ENCODE measurements around the gene PARD3.
A peak's percentile ranks its signal among the peaks of the same experiment; 100 is the strongest.

PARD3 gene

GRCh38 chr10:34288634-34289033 is 526.5 kb downstream of the PARD3 start:
- H3K18ac ChIP-seq (ENCODE audit: low read length): no peak overlapping the region
- no CpG with 5 or more reads among the region's 3 CpGs for WGBS (ENCODE audit: extremely low coverage, insufficient coverage, insufficient read length)

GRCh38 chr10:34286136-34286739 is 528.9 kb downstream of the PARD3 start:
- H3K23ac ChIP-seq (ENCODE audit: low read length): no peak overlapping the region
- no peaks in the 10 kb centered on the region for H3K9me3 ChIP-seq (ENCODE audit: insufficient read depth, low read depth, low read length)
- H3K79me2 ChIP-seq (ENCODE audit: control insufficient read depth, insufficient read depth, low read length, poor library complexity): no peaks in the 10 kb centered on the region
- no peaks in the 10 kb centered on the region for H3K27me3 ChIP-seq (ENCODE audit: insufficient read depth, low read length)
- no peaks in the 10 kb centered on the region for H3K4me1 ChIP-seq (ENCODE audit: control insufficient read depth in 1 of 2, insufficient read depth in 2 of 2, low read length in 2 of 2)
- no peak overlapping the region for H2BK5ac ChIP-seq (ENCODE audit: low read depth, low read length, poor library complexity)
- no peak overlapping the region for H2BK12ac ChIP-seq (ENCODE audit: low read length)
- no peak overlapping the region for H4K8ac ChIP-seq (ENCODE audit: low read depth, low read length)
- H3K9ac ChIP-seq (ENCODE audit: low read length): no peak overlapping the region
- H3K4me2 ChIP-seq (ENCODE audit: low read length): no peak overlapping the region
- H3K14ac ChIP-seq (ENCODE audit: low read length): no peak overlapping the region
- no peak overlapping the region for H4K91ac ChIP-seq (ENCODE audit: low read depth, low read length)
- no peak overlapping the region for H3K4ac ChIP-seq (ENCODE audit: low read depth, low read length)
- H2AK5ac ChIP-seq (ENCODE audit: low read length): no peak overlapping the region
- WGBS (ENCODE audit: extremely low coverage, insufficient coverage, insufficient read length): no CpG with 5 or more reads among the region's 3 CpGs
- no peak overlapping the region for H2AFZ ChIP-seq (ENCODE audit: insufficient read depth, low read length, poor library complexity)
- H4K12ac ChIP-seq (ENCODE audit: low read depth, low read length): no peak overlapping the region
- DNase-seq: peak; percentile 30 to 47
- no peak overlapping the region for H3K27ac ChIP-seq (ENCODE audit: low read depth, low read length)
- no peak overlapping the region for H2BK120ac ChIP-seq (ENCODE audit: insufficient read depth, low read length, poor library complexity)
- H3K36me3 ChIP-seq (ENCODE audit: control insufficient read depth in 1 of 2, insufficient read depth in 2 of 2, low read length in 2 of 2): no peaks in the 10 kb centered on the region
- H3K18ac ChIP-seq (ENCODE audit: low read length): no peak overlapping the region
- H3K79me1 ChIP-seq (ENCODE audit: low read length): no peaks in the 10 kb centered on the region
- H3K4me3 ChIP-seq (ENCODE audit: low read depth, low read length): no peak overlapping the region

More at GRCh38 chr10:34288634-34289033, 526.5 kb downstream of the PARD3 start:
- Histone ChIP-seq H3K23ac (ENCODE audit: low read length) (no peak overlapping the region), H3K9me3 (ENCODE audit: insufficient read depth, low read depth, low read length) (no peaks in the 10 kb centered on the region), H3K27ac (ENCODE audit: low read depth, low read length) (no peak overlapping the region), H2AK5ac (ENCODE audit: low read length) (no peak overlapping the region), H3K79me2 (ENCODE audit: control insufficient read depth, insufficient read depth, low read length, poor library complexity) (no peaks in the 10 kb centered on the region), H3K27me3 (ENCODE audit: insufficient read depth, low read length) (no peaks in the 10 kb centered on the region), H4K8ac (ENCODE audit: low read depth, low read length) (no peak overlapping the region), H3K36me3 (ENCODE audit: control insufficient read depth in 1 of 2, insufficient read depth in 2 of 2, low read length in 2 of 2) (no peaks in the 10 kb centered on the region), H2BK5ac (ENCODE audit: low read depth, low read length, poor library complexity) (no peak overlapping the region), H3K14ac (ENCODE audit: low read length) (no peak overlapping the region), H4K12ac (ENCODE audit: low read depth, low read length) (no peak overlapping the region), H2AFZ (ENCODE audit: insufficient read depth, low read length, poor library complexity) (no peak overlapping the region), H3K4ac (ENCODE audit: low read depth, low read length) (no peak overlapping the region), H3K4me1 (ENCODE audit: control insufficient read depth in 1 of 2, insufficient read depth in 2 of 2, low read length in 2 of 2) (no peaks in the 10 kb centered on the region), H3K9ac (ENCODE audit: low read length) (no peak overlapping the region), H2BK120ac (ENCODE audit: insufficient read depth, low read length, poor library complexity) (no peak overlapping the region), H4K91ac (ENCODE audit: low read depth, low read length) (no peak overlapping the region), H2BK12ac (ENCODE audit: low read length) (no peak overlapping the region), H3K4me3 (ENCODE audit: low read depth, low read length) (no peak overlapping the region), H3K79me1 (ENCODE audit: low read length) (no peaks in the 10 kb centered on the region), H3K4me2 (ENCODE audit: low read length) (no peak overlapping the region)
- DNase-seq: peak; percentile 77 to 94

- no peak for DNase-seq
- no peaks in the 10 kb centered on the region for H3K79me1 ChIP-seq (ENCODE audit: low read length)
- no peak overlapping the region for H3K9ac ChIP-seq (ENCODE audit: low read length)
- no peak overlapping the region for H4K12ac ChIP-seq (ENCODE audit: low read depth, low read length)
- no peaks in the 10 kb centered on the region for H3K27me3 ChIP-seq (ENCODE audit: insufficient read depth, low read length)
- H2AFZ ChIP-seq (ENCODE audit: insufficient read depth, low read length, poor library complexity): no peak overlapping the region
- no peak overlapping the region for H3K14ac ChIP-seq (ENCODE audit: low read length)
- no peaks in the 10 kb centered on the region for H3K79me2 ChIP-seq (ENCODE audit: control insufficient read depth, insufficient read depth, low read length, poor library complexity)
- no peak overlapping the region for H3K4me2 ChIP-seq (ENCODE audit: low read length)
- no peak overlapping the region for H2AK5ac ChIP-seq (ENCODE audit: low read length)
- no peak overlapping the region for H3K23ac ChIP-seq (ENCODE audit: low read length)
- no peak overlapping the region for H3K18ac ChIP-seq (ENCODE audit: low read length)
- no peak overlapping the region for H3K4me3 ChIP-seq (ENCODE audit: low read depth, low read length)
- no peaks in the 10 kb centered on the region for H3K36me3 ChIP-seq (ENCODE audit: control insufficient read depth in 1 of 2, insufficient read depth in 2 of 2, low read length in 2 of 2)
- no peak overlapping the region for H4K91ac ChIP-seq (ENCODE audit: low read depth, low read length)
- no peaks in the 10 kb centered on the region for H3K9me3 ChIP-seq (ENCODE audit: insufficient read depth, low read depth, low read length)
- no peak overlapping the region for H2BK12ac ChIP-seq (ENCODE audit: low read length)
- no peak overlapping the region for H3K4ac ChIP-seq (ENCODE audit: low read depth, low read length)
- no peak overlapping the region for H2BK120ac ChIP-seq (ENCODE audit: insufficient read depth, low read length, poor library complexity)
- WGBS (ENCODE audit: extremely low coverage, insufficient coverage, insufficient read length): no CpG with 5 or more reads among the region's 3 CpGs
- no peaks in the 10 kb centered on the region for H3K4me1 ChIP-seq (ENCODE audit: control insufficient read depth in 1 of 2, insufficient read depth in 2 of 2, low read length in 2 of 2)
- no peak overlapping the region for H2BK5ac ChIP-seq (ENCODE audit: low read depth, low read length, poor library complexity)
- no peak overlapping the region for H4K8ac ChIP-seq (ENCODE audit: low read depth, low read length)
- no peak overlapping the region for H3K27ac ChIP-seq (ENCODE audit: low read depth, low read length)
Observed at GRCh38 chr10:34281661-34282582, 533.2 kb downstream of the PARD3 start.

- no peak overlapping the region for H3K14ac ChIP-seq (ENCODE audit: low read length)
- H4K8ac ChIP-seq (ENCODE audit: low read depth, low read length): no peak overlapping the region
- H4K91ac ChIP-seq (ENCODE audit: low read depth, low read length): no peak overlapping the region
- H3K79me1 ChIP-seq (ENCODE audit: low read length): no peaks in the 10 kb centered on the region
- H3K9me3 ChIP-seq (ENCODE audit: insufficient read depth, low read depth, low read length): no peaks in the 10 kb centered on the region
- no peak overlapping the region for H3K4me3 ChIP-seq (ENCODE audit: low read depth, low read length)
- no peak overlapping the region for H2BK5ac ChIP-seq (ENCODE audit: low read depth, low read length, poor library complexity)
- no peaks in the 10 kb centered on the region for H3K27me3 ChIP-seq (ENCODE audit: insufficient read depth, low read length)
- no peaks in the 10 kb centered on the region for H3K36me3 ChIP-seq (ENCODE audit: control insufficient read depth in 1 of 2, insufficient read depth in 2 of 2, low read length in 2 of 2)
- H3K79me2 ChIP-seq (ENCODE audit: control insufficient read depth, insufficient read depth, low read length, poor library complexity): no peaks in the 10 kb centered on the region
- WGBS (ENCODE audit: extremely low coverage, insufficient coverage, insufficient read length): no CpG with 5 or more reads among the region's 11 CpGs
- H3K18ac ChIP-seq (ENCODE audit: low read length): no peak overlapping the region
- no peaks in the 10 kb centered on the region for H3K4me1 ChIP-seq (ENCODE audit: control insufficient read depth in 1 of 2, insufficient read depth in 2 of 2, low read length in 2 of 2)
- no peak overlapping the region for H2BK12ac ChIP-seq (ENCODE audit: low read length)
- no peak overlapping the region for H3K4me2 ChIP-seq (ENCODE audit: low read length)
- no peak overlapping the region for H3K4ac ChIP-seq (ENCODE audit: low read depth, low read length)
- no peak overlapping the region for H3K27ac ChIP-seq (ENCODE audit: low read depth, low read length)
- H2AFZ ChIP-seq (ENCODE audit: insufficient read depth, low read length, poor library complexity): no peak overlapping the region
- no peak overlapping the region for H3K23ac ChIP-seq (ENCODE audit: low read length)
- H2AK5ac ChIP-seq (ENCODE audit: low read length): no peak overlapping the region
- H4K12ac ChIP-seq (ENCODE audit: low read depth, low read length): no peak overlapping the region
- no peak overlapping the region for H3K9ac ChIP-seq (ENCODE audit: low read length)
- H2BK120ac ChIP-seq (ENCODE audit: insufficient read depth, low read length, poor library complexity): no peak overlapping the region
- peak in 1 of 2 donors; percentile 18 for DNase-seq
Observed at GRCh38 chr10:34280599-34281374, 534.3 kb downstream of the PARD3 start.

Measured in trophoblast cell (in vitro differentiated cells and primary cell).